OCI-LY7 (cell line): Measurements from ENCODE around the gene AVPR2. TPM values are rescaled to one million over a fixed set of nuclear protein-coding genes. Genes with fewer than 3 reads are reported as not detected.

Source experiments
- BruUV-seq: library from RNA; stranded (reverse); fragments of 400-500 nt; replicated peaks from 2 replicates; lab custom pipeline; 2021; lab: Mats Ljungman, UMichigan
- CTCF ChIA-PET: fragments of 300-600 bp; sonication (Branson Sonifier 250); formaldehyde crosslinking; loops from one replicate; lab custom pipeline; 2022; ENCODE audit warnings: antibody characterized with exemption; ENCODE audit not compliant: unreplicated experiment; lab: Charles Lee
- POLR2A ChIA-PET: fragments of 300-600 bp; sonication (Branson Sonifier 250); formaldehyde crosslinking; loops from one replicate; lab custom pipeline; 2022; ENCODE audit warnings: antibody characterized with exemption; lab: Charles Lee
- DNase-seq: peaks from one replicate; pipeline ENCODE4 v3.0.0-alpha.2; 2015; ENCODE audit warnings: low spot score
- H2AFZ ChIP-seq: fragments of 200-600 bp; sonication (generic), shearing (Covaris generic); 2 replicates; pipeline ENCODE4 v1.6.1; 2014; ENCODE audit warnings: mild to moderate bottlenecking, antibody characterized with exemption, low read length, moderate library complexity
- H3K27ac ChIP-seq: fragments of 200-600 bp; sonication (generic); 2 replicates; pipeline ENCODE4 v1.5.1; 2014; ENCODE audit warnings: mixed run types, low read depth, mild to moderate bottlenecking, moderate library complexity, low read length, inconsistent platforms; ENCODE audit not compliant: poor library complexity, severe bottlenecking
- H3K36me3 ChIP-seq: fragments of 200-600 bp; sonication (generic); 2 replicates; pipeline ENCODE4 v1.6.1; 2014; ENCODE audit warnings: mild to moderate bottlenecking, antibody characterized with exemption, low read length, moderate library complexity, mixed read lengths; ENCODE audit not compliant: insufficient read depth
- H3K4me1 ChIP-seq: fragments of 200-600 bp; sonication (generic); 2 replicates; pipeline ENCODE4 v1.5.1; 2014; ENCODE audit warnings: mild to moderate bottlenecking, low read length; ENCODE audit not compliant: insufficient read depth, poor library complexity, severe bottlenecking
- H3K4me2 ChIP-seq: fragments of 200-600 bp; sonication (generic); 2 replicates; pipeline ENCODE4 v1.6.1; 2014; ENCODE audit warnings: mild to moderate bottlenecking, low read length
- H3K4me3 ChIP-seq: fragments of 200-600 bp; sonication (generic); 2 replicates; pipeline ENCODE4 v1.5.1; 2014; ENCODE audit warnings: mild to moderate bottlenecking, low read depth, low read length; ENCODE audit not compliant: poor library complexity, severe bottlenecking
- H3K79me2 ChIP-seq: fragments of 200-600 bp; sonication (generic); 2 replicates; pipeline ENCODE4 v1.6.1; 2016; ENCODE audit warnings: low read depth, mild to moderate bottlenecking, low read length, moderate library complexity, mixed read lengths; ENCODE audit not compliant: insufficient read depth
- H3K9me2 ChIP-seq: fragments of 200-600 bp; sonication (generic); 2 replicates; pipeline ENCODE4 v1.6.1; 2016; ENCODE audit warnings: mild to moderate bottlenecking, low read length, mixed read lengths; ENCODE audit not compliant: insufficient read depth
- H3K9me3 ChIP-seq: fragments of 200-600 bp; sonication (generic); 2 replicates; pipeline ENCODE4 v1.6.1; 2014; ENCODE audit warnings: mild to moderate bottlenecking, mixed run types, low read length, mixed read lengths
- H4K20me1 ChIP-seq: fragments of 200-600 bp; sonication (generic); 2 replicates; pipeline ENCODE4 v1.6.1; 2014; ENCODE audit warnings: mild to moderate bottlenecking, antibody characterized with exemption, low read length, moderate library complexity, mixed read lengths; ENCODE audit not compliant: insufficient read depth
- EZH2phosphoT487 ChIP-seq: fragments of 200-600 bp; sonication (generic); IDR thresholded peaks from 2 replicates; pipeline ENCODE4 v1.6.1; 2018; ENCODE audit warnings: low read depth, borderline replicate concordance, mild to moderate bottlenecking, mixed run types, antibody characterized with exemption, low read length, moderate library complexity, mixed read lengths
- intact Hi-C: fragments of 100-400 bp; cut with micrococcal nuclease; formaldehyde crosslinking; loops from one replicate; pipeline ENCODE4 v1.10.0; 2022; ENCODE audit not compliant: unreplicated experiment
- total RNA-seq, 2 experiments: library from RNA; depleted of rRNA in 1 of 2; stranded (reverse); fragments of >200 nt in 1 of 2; shearing (Covaris generic) in 1 of 2; gene quantifications; 2 replicates each; pipeline ENCODE4 v1.2.3, GENCODE V29; 2014 to 2022
- TF ChIP-seq, protein P1 (sequence below): fragments of 200-600 bp; sonication (generic); conservative IDR thresholded peaks from 2 replicates; pipeline ENCODE4 v1.5.1; 2014; ENCODE audit warnings: mild to moderate bottlenecking, antibody characterized with exemption, low read length, moderate library complexity, mixed read lengths

AVPR2 gene
- total RNA-seq, 2 experiments from 2014 or later: 0.09 TPM; not detected in 1

DNA sequence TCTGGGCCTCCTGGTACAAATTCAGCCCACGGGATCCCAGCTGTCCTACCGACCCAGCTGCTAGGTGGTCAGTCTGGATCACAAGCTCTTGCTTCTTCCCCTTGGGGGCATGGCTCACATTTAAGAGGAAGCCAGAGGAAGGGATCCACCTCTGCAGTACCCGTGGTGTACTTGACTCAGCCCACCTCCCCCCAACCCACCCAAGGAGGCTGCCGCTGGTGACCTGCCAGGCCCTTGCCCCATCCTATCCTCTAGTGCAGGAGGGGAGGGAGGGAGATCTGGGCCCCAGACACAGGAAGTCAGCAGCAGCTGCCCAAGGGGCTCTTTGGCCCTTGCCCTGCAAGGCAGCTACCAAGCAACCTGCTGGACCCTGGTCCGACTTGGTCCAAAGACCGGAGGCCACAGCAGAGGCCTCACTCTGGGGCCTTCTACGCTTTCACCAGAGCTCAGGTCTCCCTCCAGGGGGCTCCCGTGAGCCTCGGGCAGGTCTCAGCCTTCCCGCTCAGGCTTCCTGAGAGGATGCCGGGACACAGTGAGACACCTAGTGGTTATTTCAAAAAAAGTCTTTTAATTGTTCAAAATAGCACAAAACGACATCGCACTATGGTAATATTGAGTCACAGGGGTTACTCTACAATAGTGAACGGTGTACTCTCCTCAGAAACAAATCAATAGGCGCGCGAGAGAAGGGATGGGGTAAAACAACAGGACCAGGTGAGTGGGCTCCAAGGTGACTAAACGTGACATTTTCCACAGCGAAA, 42.7 kb downstream of the AVPR2 start:
- Histone ChIP-seq H3K9me2 (no peaks in the 10 kb centered on the region), H3K79me2 (no peaks in the 10 kb centered on the region), H3K4me3 (no peak overlapping the region), H3K4me1 (peaks cover 16% of the 10 kb centered on the region), H3K36me3 (peaks cover 58% of the 10 kb centered on the region), H2AFZ (no peak overlapping the region), H3K27ac (no peak overlapping the region), H3K9me3 (no peaks in the 10 kb centered on the region), H3K4me2 (no peak overlapping the region), H4K20me1 (no peaks in the 10 kb centered on the region)
- intact Hi-C loops: loop anchor here (1.0 kb wide), 2 partner anchors 23 to 183 kb away; partner anchors contain the start of gene PLXNB3
- POLR2A ChIA-PET: interaction anchor here (1.0 kb wide), 1 partner anchor 22 kb away, joined by 4 read pairs; no protein-coding TSS in a partner anchor
- no TSS peak for BruUV-seq
- TF ChIP-seq, protein P1, sequence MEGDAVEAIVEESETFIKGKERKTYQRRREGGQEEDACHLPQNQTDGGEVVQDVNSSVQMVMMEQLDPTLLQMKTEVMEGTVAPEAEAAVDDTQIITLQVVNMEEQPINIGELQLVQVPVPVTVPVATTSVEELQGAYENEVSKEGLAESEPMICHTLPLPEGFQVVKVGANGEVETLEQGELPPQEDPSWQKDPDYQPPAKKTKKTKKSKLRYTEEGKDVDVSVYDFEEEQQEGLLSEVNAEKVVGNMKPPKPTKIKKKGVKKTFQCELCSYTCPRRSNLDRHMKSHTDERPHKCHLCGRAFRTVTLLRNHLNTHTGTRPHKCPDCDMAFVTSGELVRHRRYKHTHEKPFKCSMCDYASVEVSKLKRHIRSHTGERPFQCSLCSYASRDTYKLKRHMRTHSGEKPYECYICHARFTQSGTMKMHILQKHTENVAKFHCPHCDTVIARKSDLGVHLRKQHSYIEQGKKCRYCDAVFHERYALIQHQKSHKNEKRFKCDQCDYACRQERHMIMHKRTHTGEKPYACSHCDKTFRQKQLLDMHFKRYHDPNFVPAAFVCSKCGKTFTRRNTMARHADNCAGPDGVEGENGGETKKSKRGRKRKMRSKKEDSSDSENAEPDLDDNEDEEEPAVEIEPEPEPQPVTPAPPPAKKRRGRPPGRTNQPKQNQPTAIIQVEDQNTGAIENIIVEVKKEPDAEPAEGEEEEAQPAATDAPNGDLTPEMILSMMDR: peak; percentile 88
- TF ChIP-seq EZH2phosphoT487: no peak
- peak; percentile 86 for DNase-seq
- CTCF ChIA-PET: interaction anchor here (0.6 to 1.5 kb wide), 2 partner anchors 21 to 22 kb away, joined by 3 to 11 read pairs; no protein-coding TSS in a partner anchor

DNA sequence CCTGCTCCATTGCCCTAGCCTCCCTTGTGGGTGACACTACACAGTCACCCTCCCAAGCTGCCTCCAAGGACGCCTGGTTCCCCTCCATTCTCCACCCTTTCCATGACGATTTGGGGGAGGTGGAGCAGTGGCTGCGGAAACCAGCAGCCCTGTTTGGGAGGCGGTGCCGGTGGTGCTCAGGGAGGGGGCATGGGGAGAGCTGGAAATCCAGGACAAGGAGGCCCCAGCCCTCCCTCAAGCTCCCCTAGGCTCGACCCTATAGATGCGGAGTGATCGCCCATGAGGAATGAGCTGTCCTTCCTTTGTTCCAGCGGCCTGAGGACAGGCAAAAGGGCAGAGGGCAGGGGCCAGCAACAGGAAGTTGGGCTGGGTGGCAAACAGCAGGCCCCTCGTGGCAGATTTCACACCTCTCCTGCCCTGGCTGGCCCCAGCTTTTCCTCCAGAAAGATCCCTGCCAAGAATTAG, 43.6 kb downstream of the AVPR2 start:
- no TSS peak for BruUV-seq
- intact Hi-C loops: no loop called here
- ChIA-PET CTCF (interaction anchor here (0.6 to 1.5 kb wide), 2 partner anchors 23 to 55 kb away, joined by 6 to 11 read pairs; no protein-coding TSS in a partner anchor), POLR2A (interaction anchor here (0.8 to 1.3 kb wide), 3 partner anchors 20 to 25 kb away, joined by 3 read pairs; no protein-coding TSS in a partner anchor)
- H3K9me3 ChIP-seq: no peaks in the 10 kb centered on the region
- no peaks in the 10 kb centered on the region for H3K9me2 ChIP-seq
- H3K79me2 ChIP-seq: no peaks in the 10 kb centered on the region
- peaks cover 66% of the 10 kb centered on the region for H3K36me3 ChIP-seq
- TF ChIP-seq EZH2phosphoT487: no peak
- TF ChIP-seq, protein P1: no peak
- no peak overlapping the region for H3K4me2 ChIP-seq
- no peak for DNase-seq
- no peak overlapping the region for H3K27ac ChIP-seq
- no peak overlapping the region for H2AFZ ChIP-seq
- H4K20me1 ChIP-seq: no peaks in the 10 kb centered on the region
- H3K4me3 ChIP-seq: no peak overlapping the region
- H3K4me1 ChIP-seq: peaks cover 16% of the 10 kb centered on the region
